ENCODE results near the gene MSI2. TPM values are rescaled to one million over a fixed set of nuclear protein-coding genes. Genes with fewer than 3 reads are reported as not detected.
A peak's percentile ranks its signal among the peaks of the same experiment; 100 is the strongest.

MSI2 gene
- total RNA-seq, 1 experiment from 2014 or later = 174 TPM

DNA sequence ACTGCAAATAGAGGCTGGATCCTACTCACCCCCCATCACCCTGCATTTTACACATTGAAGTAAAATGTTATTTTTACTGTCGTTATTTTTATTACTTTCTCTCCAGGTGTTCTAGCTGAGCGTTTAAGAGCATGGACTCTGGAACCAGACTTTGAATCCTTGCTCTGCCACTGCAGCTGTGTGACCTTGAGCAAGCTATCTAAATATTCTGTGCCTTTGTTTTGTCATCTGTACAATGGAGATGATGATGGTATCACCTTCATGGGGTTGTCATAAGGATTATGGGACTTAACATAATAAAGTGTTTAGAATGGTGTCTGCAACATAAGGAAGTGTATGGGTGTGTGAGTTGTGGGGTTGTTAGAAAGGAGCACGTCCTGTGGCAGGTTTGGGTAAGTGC, 17.8 kb downstream of the MSI2 start:
- no peak for DNase-seq
- H3K4me1 Mint-ChIP-seq (ENCODE audit: low read depth, unreplicated experiment) = peaks cover 49% of the 10 kb centered on the region
- no peak overlapping the region for H3K27ac Mint-ChIP-seq (ENCODE audit: unreplicated experiment)
- ChIA-PET POLR2A (no interaction called here), CTCF (no interaction called here)
- TF ChIP-seq, protein P1, sequence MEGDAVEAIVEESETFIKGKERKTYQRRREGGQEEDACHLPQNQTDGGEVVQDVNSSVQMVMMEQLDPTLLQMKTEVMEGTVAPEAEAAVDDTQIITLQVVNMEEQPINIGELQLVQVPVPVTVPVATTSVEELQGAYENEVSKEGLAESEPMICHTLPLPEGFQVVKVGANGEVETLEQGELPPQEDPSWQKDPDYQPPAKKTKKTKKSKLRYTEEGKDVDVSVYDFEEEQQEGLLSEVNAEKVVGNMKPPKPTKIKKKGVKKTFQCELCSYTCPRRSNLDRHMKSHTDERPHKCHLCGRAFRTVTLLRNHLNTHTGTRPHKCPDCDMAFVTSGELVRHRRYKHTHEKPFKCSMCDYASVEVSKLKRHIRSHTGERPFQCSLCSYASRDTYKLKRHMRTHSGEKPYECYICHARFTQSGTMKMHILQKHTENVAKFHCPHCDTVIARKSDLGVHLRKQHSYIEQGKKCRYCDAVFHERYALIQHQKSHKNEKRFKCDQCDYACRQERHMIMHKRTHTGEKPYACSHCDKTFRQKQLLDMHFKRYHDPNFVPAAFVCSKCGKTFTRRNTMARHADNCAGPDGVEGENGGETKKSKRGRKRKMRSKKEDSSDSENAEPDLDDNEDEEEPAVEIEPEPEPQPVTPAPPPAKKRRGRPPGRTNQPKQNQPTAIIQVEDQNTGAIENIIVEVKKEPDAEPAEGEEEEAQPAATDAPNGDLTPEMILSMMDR (IDR thresholded peaks at IDR 0.05; ENCODE audit: insufficient read depth in 1 of 2, low read depth in 1 of 2, low read length in 1 of 2, severe bottlenecking in 1 of 2, unreplicated experiment in 1 of 2) = no peak
- Histone ChIP-seq H3K4me1 (peaks cover 33% of the 10 kb centered on the region), H3K9me3 (no peaks in the 10 kb centered on the region), H3K36me3 (ENCODE audit: control insufficient read depth, insufficient read depth, low read length) (peaks cover 3% of the 10 kb centered on the region), H3K27me3 (replicated peaks; ENCODE audit: control insufficient read depth, insufficient read depth, low read length) (no peaks in the 10 kb centered on the region), H3K4me3 (ENCODE audit: low read depth, low read length) (no peak overlapping the region)
- H3K4me3 Mint-ChIP-seq (ENCODE audit: unreplicated experiment) = no peak overlapping the region
- peaks cover 84% of the 10 kb centered on the region for H3K36me3 Mint-ChIP-seq (ENCODE audit: insufficient read depth, unreplicated experiment)
- intact Hi-C loops (cut with micrococcal nuclease; ENCODE audit: unreplicated experiment) = no loop called here
- no TSS peak for BruUV-seq (replicated peaks)
- no peaks in the 10 kb centered on the region for H3K9me3 Mint-ChIP-seq (ENCODE audit: unreplicated experiment)
- no peaks in the 10 kb centered on the region for H3K27me3 Mint-ChIP-seq (ENCODE audit: insufficient read depth, unreplicated experiment)

DNA sequence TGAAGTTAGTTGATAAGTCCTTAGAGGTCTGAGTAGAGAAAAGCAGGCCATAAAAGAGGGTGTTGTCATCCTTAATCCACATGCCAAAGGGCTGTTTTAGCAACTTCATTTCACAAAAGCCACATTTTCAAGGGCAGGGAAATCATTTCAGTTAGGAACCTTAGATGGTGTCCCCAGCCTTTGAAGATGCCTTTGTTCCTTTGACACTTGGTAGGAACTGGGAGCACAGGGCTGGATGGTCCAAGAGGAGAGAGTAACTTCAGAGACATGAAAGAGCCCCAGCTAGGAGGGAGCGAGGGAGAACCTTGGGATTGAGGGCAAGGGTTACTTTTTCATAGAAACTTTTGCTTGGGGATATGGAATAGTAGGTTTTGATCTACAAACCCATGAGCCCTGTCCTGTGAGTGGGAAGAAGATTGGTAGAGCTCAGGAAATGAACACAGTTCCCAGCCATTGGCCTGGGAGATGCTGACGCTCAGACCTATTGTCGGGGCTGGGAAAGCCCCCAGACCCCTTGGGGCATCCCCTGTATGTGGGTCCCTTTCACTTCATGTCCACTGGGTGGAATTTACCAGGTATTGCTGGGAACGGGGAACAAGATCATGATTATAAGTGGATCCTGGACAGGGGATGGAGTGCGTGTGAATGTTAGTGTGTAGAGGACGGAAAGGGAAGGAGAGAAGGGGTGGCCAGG, 18.9 kb downstream of the MSI2 start:
- Histone ChIP-seq H3K9me3 (no peaks in the 10 kb centered on the region), H3K4me3 (ENCODE audit: low read depth, low read length) (no peak overlapping the region), H3K27me3 (replicated peaks; ENCODE audit: control insufficient read depth, insufficient read depth, low read length) (no peaks in the 10 kb centered on the region), H3K4me1 (peaks cover 23% of the 10 kb centered on the region), H3K36me3 (ENCODE audit: control insufficient read depth, insufficient read depth, low read length) (peaks cover 2% of the 10 kb centered on the region)
- intact Hi-C loops (cut with micrococcal nuclease; ENCODE audit: unreplicated experiment) = no loop called here
- H3K27me3 Mint-ChIP-seq (ENCODE audit: insufficient read depth, unreplicated experiment) = no peaks in the 10 kb centered on the region
- ChIA-PET POLR2A (no interaction called here), CTCF (no interaction called here)
- TF ChIP-seq, protein P1 (IDR thresholded peaks at IDR 0.05; ENCODE audit: insufficient read depth in 1 of 2, low read depth in 1 of 2, low read length in 1 of 2, severe bottlenecking in 1 of 2, unreplicated experiment in 1 of 2) = no peak
- H3K36me3 Mint-ChIP-seq (ENCODE audit: insufficient read depth, unreplicated experiment) = peaks cover 86% of the 10 kb centered on the region
- H3K9me3 Mint-ChIP-seq (ENCODE audit: unreplicated experiment) = no peaks in the 10 kb centered on the region
- H3K4me1 Mint-ChIP-seq (ENCODE audit: low read depth, unreplicated experiment) = peaks cover 50% of the 10 kb centered on the region
- no TSS peak for BruUV-seq (replicated peaks)
- no peak overlapping the region for H3K4me3 Mint-ChIP-seq (ENCODE audit: unreplicated experiment)
- H3K27ac Mint-ChIP-seq (ENCODE audit: unreplicated experiment) = no peak overlapping the region
- no peak for DNase-seq

DNA sequence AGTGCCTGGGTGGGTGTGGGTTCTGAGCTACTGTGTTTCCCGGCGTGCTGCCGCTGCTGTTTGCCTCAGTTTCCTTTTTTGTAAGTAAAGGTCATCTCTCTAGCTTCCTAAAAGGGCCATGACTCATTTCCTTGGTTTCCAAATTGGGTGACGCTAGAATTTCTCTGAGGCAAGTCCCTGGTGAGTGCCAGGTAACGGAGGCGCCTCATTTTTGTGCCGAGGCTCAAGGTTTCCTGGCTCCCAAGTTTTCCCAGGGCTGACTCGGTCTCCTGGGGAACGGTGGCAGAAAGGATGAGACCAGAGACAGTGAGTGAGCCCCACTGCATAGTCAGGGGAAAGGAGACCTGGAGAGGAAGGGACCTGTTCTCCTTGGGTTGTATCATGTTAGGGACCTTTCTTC, 20.3 kb downstream of the MSI2 start:
- Histone ChIP-seq H3K4me3 (ENCODE audit: low read depth, low read length) (no peak overlapping the region), H3K9me3 (no peaks in the 10 kb centered on the region), H3K27me3 (replicated peaks; ENCODE audit: control insufficient read depth, insufficient read depth, low read length) (no peaks in the 10 kb centered on the region), H3K4me1 (peaks cover 10% of the 10 kb centered on the region), H3K36me3 (ENCODE audit: control insufficient read depth, insufficient read depth, low read length) (peaks cover 2% of the 10 kb centered on the region)
- Mint-ChIP-seq H3K4me3 (ENCODE audit: unreplicated experiment) (no peak overlapping the region), H3K4me1 (ENCODE audit: low read depth, unreplicated experiment) (peaks cover 39% of the 10 kb centered on the region), H3K9me3 (ENCODE audit: unreplicated experiment) (no peaks in the 10 kb centered on the region), H3K27me3 (ENCODE audit: insufficient read depth, unreplicated experiment) (no peaks in the 10 kb centered on the region), H3K36me3 (ENCODE audit: insufficient read depth, unreplicated experiment) (peaks cover 83% of the 10 kb centered on the region), H3K27ac (ENCODE audit: unreplicated experiment) (peak overlapping the region; percentile 38)
- intact Hi-C loops (cut with micrococcal nuclease; ENCODE audit: unreplicated experiment) = no loop called here
- POLR2A ChIA-PET = no interaction called here
- DNase-seq = no peak
- CTCF ChIA-PET = no interaction called here
- TF ChIP-seq, protein P1 (IDR thresholded peaks at IDR 0.05; ENCODE audit: insufficient read depth in 1 of 2, low read depth in 1 of 2, low read length in 1 of 2, severe bottlenecking in 1 of 2, unreplicated experiment in 1 of 2) = no peak
- BruUV-seq (replicated peaks) = no TSS peak
